Measurements from ENCODE around the gene CTAGE4.

DNA sequence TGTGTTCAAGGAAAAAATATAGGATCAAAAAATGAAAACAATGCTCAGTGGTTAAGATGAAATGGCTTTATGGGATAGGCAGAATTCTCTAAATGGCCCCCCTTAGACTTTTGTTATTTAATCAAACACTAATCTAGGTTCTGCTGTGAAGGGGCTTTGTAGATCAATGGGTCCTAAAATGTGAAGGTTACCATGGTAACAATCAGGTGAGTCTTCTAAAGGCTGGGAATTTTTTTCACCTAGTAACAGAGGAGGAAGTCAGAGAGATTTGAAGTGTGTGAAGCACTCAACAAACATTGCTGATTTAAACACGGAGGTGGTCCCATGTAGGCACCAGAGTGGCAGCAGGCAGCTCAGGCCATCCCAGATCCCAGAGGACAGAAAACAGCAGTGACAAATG, 49.1 kb upstream of the CTAGE4 start:
- TF ChIP-seq, protein P1, sequence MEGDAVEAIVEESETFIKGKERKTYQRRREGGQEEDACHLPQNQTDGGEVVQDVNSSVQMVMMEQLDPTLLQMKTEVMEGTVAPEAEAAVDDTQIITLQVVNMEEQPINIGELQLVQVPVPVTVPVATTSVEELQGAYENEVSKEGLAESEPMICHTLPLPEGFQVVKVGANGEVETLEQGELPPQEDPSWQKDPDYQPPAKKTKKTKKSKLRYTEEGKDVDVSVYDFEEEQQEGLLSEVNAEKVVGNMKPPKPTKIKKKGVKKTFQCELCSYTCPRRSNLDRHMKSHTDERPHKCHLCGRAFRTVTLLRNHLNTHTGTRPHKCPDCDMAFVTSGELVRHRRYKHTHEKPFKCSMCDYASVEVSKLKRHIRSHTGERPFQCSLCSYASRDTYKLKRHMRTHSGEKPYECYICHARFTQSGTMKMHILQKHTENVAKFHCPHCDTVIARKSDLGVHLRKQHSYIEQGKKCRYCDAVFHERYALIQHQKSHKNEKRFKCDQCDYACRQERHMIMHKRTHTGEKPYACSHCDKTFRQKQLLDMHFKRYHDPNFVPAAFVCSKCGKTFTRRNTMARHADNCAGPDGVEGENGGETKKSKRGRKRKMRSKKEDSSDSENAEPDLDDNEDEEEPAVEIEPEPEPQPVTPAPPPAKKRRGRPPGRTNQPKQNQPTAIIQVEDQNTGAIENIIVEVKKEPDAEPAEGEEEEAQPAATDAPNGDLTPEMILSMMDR (conservative IDR thresholded peaks at IDR 0.05) = no peak
- no peak for TF ChIP-seq EZH2 (IDR thresholded peaks at IDR 0.05; ENCODE audit: low read depth)
